Body of pancreas (tissue), 4 donors: ENCODE results near the gene VAV2. TPM values are rescaled to one million over a fixed set of nuclear protein-coding genes. Genes with fewer than 3 reads are reported as not detected.

Experiments used
- ATAC-seq: fragments of 150-250 bp; one replicate; pipeline ENCODE4 v1.9.1; 2016
- DNase-seq, 4 donors: peaks; one replicate each; pipeline ENCODE4 v3.0.0-alpha.2; 2019
- H3K27ac ChIP-seq, 4 donors: fragments of 200-600 bp; sonication (generic); 1 replicate in 3 of 4; 2 replicates in 1 of 4; pipeline versions ENCODE4 v1.5.1 to v1.6.1; 2016 to 2019; ENCODE audit warnings: mild to moderate bottlenecking in 1 of 4, mixed read lengths in 1 of 4, moderate library complexity in 1 of 4
- H3K27me3 ChIP-seq, 2 donors: fragments of 200-600 bp; sonication (generic); one replicate each; pipeline ENCODE4 v1.6.0; 2016; ENCODE audit warnings: mild to moderate bottlenecking in 1 of 2
- H3K36me3 ChIP-seq, 2 donors: fragments of 200-600 bp; sonication (generic); replicated peaks in 1 of 2; 2 replicates each; pipeline ENCODE4 v1.5.1; 2016; ENCODE audit warnings: low read depth in 2 of 2; ENCODE audit not compliant: insufficient read depth in 1 of 2
- H3K4me1 ChIP-seq: fragments of 200-600 bp; sonication (generic); one replicate; pipeline ENCODE4 v1.6.0; 2016
- H3K4me3 ChIP-seq, 2 donors: fragments of 200-600 bp; sonication (generic); 1 replicate in 1 of 2; 2 replicates in 1 of 2; pipeline ENCODE4 v1.5.1; 2016 to 2019
- H3K9me3 ChIP-seq, 3 donors: fragments of 200-600 bp; sonication (generic); 1 replicate in 2 of 3; 2 replicates in 1 of 3; pipeline ENCODE4 v1.5.1; 2016
- POLR2A ChIP-seq, 3 donors: fragments of 450-650 bp; IDR thresholded peaks; one replicate each; pipeline ENCODE4 v1.6.1; 2016; ENCODE audit warnings: antibody characterized with exemption in 3 of 3, mild to moderate bottlenecking in 2 of 3
- WGBS, 2 donors: methylation state at CpG; one replicate each; pipeline ENCODE4 v1.1.5; 2017; 5-methylcytosine and 5-hydroxymethylcytosine counted together
- intact Hi-C: fragments of 100-400 bp; cut with DNase I; formaldehyde crosslinking; loops from one replicate; pipeline ENCODE4 v1.15.1; 2023
- total RNA-seq, 2 donors: library from RNA; depleted of rRNA; stranded (reverse); fragments of >200 nt; gene quantifications; one replicate each; pipeline ENCODE4 v1.1.0, GENCODE V29; 2016
- TF ChIP-seq, protein P1 (sequence below), 7 experiments: fragments of 450-650 bp in 4 of 7; fragments of 200-600 bp in 3 of 7; sonication (generic) in 3 of 7; IDR thresholded peaks; one replicate each; pipeline ENCODE4 v1.5.1; 2016 to 2019; ENCODE audit warnings: antibody characterized with exemption in 7 of 7

Gene VAV2
- total RNA-seq, 2 donors from 2014 or later: 31.6 to 32.3 TPM

DNA sequence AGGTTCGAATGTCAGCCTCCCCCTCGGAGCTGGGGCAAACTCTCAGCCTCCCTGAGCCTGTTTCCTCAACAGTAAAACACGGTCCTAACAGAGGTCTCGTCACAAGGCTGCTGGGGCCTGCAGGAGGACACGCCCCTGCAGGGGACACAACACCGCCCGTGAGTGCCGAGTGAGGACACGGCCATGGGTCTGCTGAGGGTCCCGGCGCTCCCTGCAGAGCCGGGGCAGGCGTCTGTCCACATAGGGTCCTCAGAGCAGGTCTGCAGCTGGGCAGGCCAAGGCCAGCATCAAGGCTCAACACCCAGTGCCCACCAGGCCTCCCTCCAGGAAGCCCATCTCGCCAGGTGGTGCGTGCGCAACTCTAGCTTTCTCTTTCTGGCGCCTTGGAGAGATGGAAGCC, 125.2 kb downstream of the VAV2 start:
- WGBS, 2 donors: 83 to 93% methylated on average over 1 to 12 of the region's 17 CpGs
- H3K4me3 ChIP-seq: no peak overlapping the region
- H3K36me3 ChIP-seq: no peaks in the 10 kb centered on the region
- TF ChIP-seq, protein P1, sequence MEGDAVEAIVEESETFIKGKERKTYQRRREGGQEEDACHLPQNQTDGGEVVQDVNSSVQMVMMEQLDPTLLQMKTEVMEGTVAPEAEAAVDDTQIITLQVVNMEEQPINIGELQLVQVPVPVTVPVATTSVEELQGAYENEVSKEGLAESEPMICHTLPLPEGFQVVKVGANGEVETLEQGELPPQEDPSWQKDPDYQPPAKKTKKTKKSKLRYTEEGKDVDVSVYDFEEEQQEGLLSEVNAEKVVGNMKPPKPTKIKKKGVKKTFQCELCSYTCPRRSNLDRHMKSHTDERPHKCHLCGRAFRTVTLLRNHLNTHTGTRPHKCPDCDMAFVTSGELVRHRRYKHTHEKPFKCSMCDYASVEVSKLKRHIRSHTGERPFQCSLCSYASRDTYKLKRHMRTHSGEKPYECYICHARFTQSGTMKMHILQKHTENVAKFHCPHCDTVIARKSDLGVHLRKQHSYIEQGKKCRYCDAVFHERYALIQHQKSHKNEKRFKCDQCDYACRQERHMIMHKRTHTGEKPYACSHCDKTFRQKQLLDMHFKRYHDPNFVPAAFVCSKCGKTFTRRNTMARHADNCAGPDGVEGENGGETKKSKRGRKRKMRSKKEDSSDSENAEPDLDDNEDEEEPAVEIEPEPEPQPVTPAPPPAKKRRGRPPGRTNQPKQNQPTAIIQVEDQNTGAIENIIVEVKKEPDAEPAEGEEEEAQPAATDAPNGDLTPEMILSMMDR (IDR thresholded peaks at IDR 0.05): no peak
- no peak for TF ChIP-seq POLR2A (IDR thresholded peaks at IDR 0.05)
- intact Hi-C loops: no loop called here
- H3K27ac ChIP-seq: no peak overlapping the region
- peaks cover 12% of the 10 kb centered on the region for H3K4me1 ChIP-seq
- H3K9me3 ChIP-seq: no peaks in the 10 kb centered on the region
- H3K27me3 ChIP-seq: no peaks in the 10 kb centered on the region
- DNase-seq (no peak), ATAC-seq (no peak)

DNA sequence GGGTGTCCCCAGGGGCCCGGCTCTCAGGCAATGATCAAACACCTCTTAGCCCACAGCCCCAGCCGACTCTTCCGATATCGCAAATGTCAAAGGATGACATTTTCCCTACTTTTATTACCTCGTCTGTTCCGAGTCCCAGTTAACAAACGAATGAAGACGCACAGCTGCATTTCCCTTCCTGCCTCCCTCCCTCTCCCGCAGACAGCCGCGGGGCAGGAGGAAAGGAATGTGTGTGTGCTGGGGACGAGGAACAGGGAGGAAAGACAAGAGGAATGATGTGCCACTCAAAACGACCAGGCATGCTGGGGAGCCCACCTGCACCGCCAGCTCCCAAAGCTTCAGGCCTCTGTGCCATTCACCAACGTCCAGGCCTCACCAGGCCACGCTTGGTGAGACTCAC, 128.1 kb downstream of the VAV2 start:
- ATAC-seq (no peak), DNase-seq (no peak)
- intact Hi-C loops: no loop called here
- Histone ChIP-seq H3K4me3 (no peak overlapping the region), H3K27me3 (no peaks in the 10 kb centered on the region), H3K36me3 (peaks cover 0 to 1% of the 10 kb centered on the region in 2 donors), H3K9me3 (no peaks in the 10 kb centered on the region), H3K27ac (peak overlapping the region in 2 of 4 donors; percentile 28 to 34), H3K4me1 (no peaks in the 10 kb centered on the region)
- 68 to 77% methylated on average over 16 of the region's 16 CpGs for WGBS, 2 donors
- TF ChIP-seq POLR2A (IDR thresholded peaks at IDR 0.05): no peak
- TF ChIP-seq, protein P1 (IDR thresholded peaks at IDR 0.05): no peak

DNA sequence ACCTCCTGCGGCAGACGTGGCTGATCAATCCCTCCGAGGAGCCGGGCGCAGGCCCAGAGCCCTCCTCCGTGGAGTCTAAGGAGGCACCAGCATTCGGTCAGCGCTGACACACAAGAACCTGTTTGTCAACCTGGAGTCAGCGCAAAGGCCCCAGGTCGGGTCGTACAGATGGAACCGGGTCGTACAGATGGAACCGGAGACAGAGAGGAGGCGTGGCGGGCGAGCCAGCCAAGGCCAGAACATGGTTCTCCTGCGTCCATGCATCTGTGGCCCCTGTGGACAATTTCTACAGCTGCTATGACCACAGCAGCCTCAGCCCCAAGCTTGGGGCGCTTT, 128.9 kb downstream of the VAV2 start:
- H3K4me3 ChIP-seq: no peak overlapping the region
- peak overlapping the region in 2 of 4 donors; percentile 28 to 34 for H3K27ac ChIP-seq
- no peaks in the 10 kb centered on the region for H3K4me1 ChIP-seq
- ATAC-seq (no peak), DNase-seq (no peak)
- H3K36me3 ChIP-seq: peaks cover 0 to 1% of the 10 kb centered on the region in 2 donors
- no peaks in the 10 kb centered on the region for H3K27me3 ChIP-seq
- 86 to 90% methylated on average over 16 to 19 of the region's 19 CpGs for WGBS, 2 donors
- TF ChIP-seq, protein P1 (IDR thresholded peaks at IDR 0.05): no peak
- TF ChIP-seq POLR2A (IDR thresholded peaks at IDR 0.05): no peak
- intact Hi-C loops: no loop called here
- H3K9me3 ChIP-seq: no peaks in the 10 kb centered on the region

DNA sequence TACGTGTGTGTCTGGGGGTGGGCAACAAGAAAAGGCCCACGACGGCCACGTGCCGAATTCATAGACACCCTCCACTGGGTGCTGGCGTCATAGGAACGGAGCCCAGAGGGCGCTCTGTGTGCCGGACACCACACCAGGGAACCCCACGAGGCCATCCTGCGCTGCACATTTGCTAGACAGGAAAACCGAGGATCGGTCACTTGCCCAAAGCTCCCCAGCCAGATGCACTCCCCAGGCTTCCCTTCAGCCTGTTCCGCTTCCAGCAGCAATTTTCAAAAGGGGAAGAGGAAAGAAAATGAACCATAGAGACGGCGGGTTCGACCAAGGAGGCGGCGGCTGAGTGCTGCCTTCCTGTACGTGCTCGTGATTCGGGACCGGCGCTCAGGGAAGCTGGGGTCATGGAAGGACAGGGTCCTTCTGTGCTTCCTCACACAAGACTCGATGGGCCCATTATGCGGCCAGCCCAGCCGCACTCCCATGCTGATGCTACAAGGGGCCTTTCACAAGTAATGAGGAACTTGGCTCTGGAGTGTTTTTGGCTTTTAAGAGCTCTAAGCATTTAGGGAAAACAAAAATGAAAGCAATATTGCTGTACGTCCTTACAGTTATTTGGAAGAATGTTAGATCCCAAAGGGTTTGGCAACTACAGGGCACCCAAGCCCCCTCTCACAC, 129.4 kb downstream of the VAV2 start:
- no peaks in the 10 kb centered on the region for H3K27me3 ChIP-seq
- peak in 1 of 3 donors; percentile 26 for TF ChIP-seq POLR2A (IDR thresholded peaks at IDR 0.05)
- TF ChIP-seq, protein P1 (IDR thresholded peaks at IDR 0.05): no peak
- no peak overlapping the region for H3K4me3 ChIP-seq
- no peaks in the 10 kb centered on the region for H3K9me3 ChIP-seq
- DNase-seq (peak in 1 of 4 donors; percentile 71), ATAC-seq (peak; percentile 33)
- no peaks in the 10 kb centered on the region for H3K4me1 ChIP-seq
- peak overlapping the region in 2 of 4 donors; percentile 28 to 34 for H3K27ac ChIP-seq
- intact Hi-C loops: no loop called here
- WGBS, 2 donors: 65 to 87% methylated on average over 19 to 28 of the region's 28 CpGs
- H3K36me3 ChIP-seq: peaks cover 0 to 1% of the 10 kb centered on the region in 2 donors

DNA sequence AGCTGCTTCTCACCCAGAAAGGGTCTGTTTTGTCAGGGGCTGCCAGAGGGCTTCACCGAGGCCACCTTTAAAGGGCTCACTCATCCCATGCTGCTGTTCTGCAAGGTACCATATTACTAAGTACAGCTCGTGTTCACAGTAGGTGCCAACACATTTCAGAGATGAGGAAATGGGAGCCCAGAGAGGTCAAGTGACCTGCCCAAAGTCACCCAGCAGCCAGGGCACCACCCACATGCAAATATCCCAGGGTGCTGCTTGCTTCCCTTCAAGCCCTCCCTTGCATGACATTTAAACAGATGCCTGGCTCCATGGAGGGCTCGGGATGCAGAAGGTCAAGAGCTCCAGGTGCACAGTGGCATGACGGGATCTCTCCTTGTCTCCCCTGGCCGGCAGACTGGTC, 130.4 kb downstream of the VAV2 start:
- Histone ChIP-seq H3K36me3 (peaks cover 0 to 1% of the 10 kb centered on the region in 2 donors), H3K27me3 (no peaks in the 10 kb centered on the region), H3K4me1 (no peaks in the 10 kb centered on the region), H3K27ac (peak overlapping the region in 2 of 4 donors; percentile 28 to 34), H3K9me3 (no peaks in the 10 kb centered on the region), H3K4me3 (no peak overlapping the region)
- intact Hi-C loops: no loop called here
- TF ChIP-seq POLR2A (IDR thresholded peaks at IDR 0.05): no peak
- TF ChIP-seq, protein P1 (IDR thresholded peaks at IDR 0.05): no peak
- no peak for ATAC-seq
- no peak for DNase-seq
- WGBS, 2 donors: 83 to 91% methylated on average over 5 of the region's 5 CpGs
